K562 (cell line): ENCODE results near the gene CAMK2A. TPM values are rescaled to one million over a fixed set of nuclear protein-coding genes. Genes with fewer than 3 reads are reported as not detected.
A peak's percentile ranks its signal among the peaks of the same experiment; 100 is the strongest.

Experiments used
- ATAC-seq: fragments of 200-7000 bp; cut with Tn5 transposase; 3 replicates; pipeline ENCODE4 v1.9.1; 2020; ENCODE audit warnings: moderate library complexity
- BruUV-seq: library from RNA; stranded (reverse); fragments of 400-500 nt; replicated peaks from 2 replicates; lab custom pipeline; 2021; lab: Mats Ljungman, UMichigan
- CTCF ChIA-PET: fragments of 300-600 bp; formaldehyde crosslinking; extraction: SDS; loops from one replicate; lab custom pipeline; 2021; ENCODE audit warnings: low intra/inter-chr PET ratio; lab: Yijun Ruan, JAX
- POLR2A ChIA-PET: fragments of 300-600, 350-650 bp; sonication (Branson Sonifier 250); formaldehyde crosslinking; extraction: SDS; loops from one replicate; lab custom pipeline; 2021; ENCODE audit warnings: antibody characterized with exemption, inconsistent platforms; lab: Yijun Ruan, JAX
- DNase-seq, 4 experiments: peaks; one replicate each; pipeline versions ENCODE4 v3.0.0 to v3.0.0-alpha.2; 2011 to 2018; ENCODE audit warnings: low spot score in 3 of 4, mixed read lengths in 3 of 4; ENCODE audit errors: extremely low read depth in 1 of 4
- FAIRE-seq: peaks from 2 replicates; lab custom pipeline; 2011; peaks lifted over from hg19 to GRCh38; lab: Jason Lieb, UNC
- H2AFZ ChIP-seq: 2 replicates; pipeline ENCODE4 v1.6.0; 2011; ENCODE audit warnings: low read depth, low read length, control low read depth, inconsistent platforms
- H3K27ac ChIP-seq: fragments of 200-600 bp; 3 replicates; pipeline ENCODE4 v1.8.0; 2011; ENCODE audit warnings: low read depth, mild to moderate bottlenecking, control low read depth, inconsistent platforms, low read length, moderate library complexity, mixed read lengths; ENCODE audit errors: extremely low read depth
- H3K27me3 ChIP-seq, 2 experiments: fragments of 300-600 bp in 1 of 2; 2 replicates in 1 of 2; 3 replicates in 1 of 2; pipeline versions ENCODE4 v1.6.0 to v1.8.0; 2011; ENCODE audit warnings: inconsistent platforms in 2 of 2, low read length in 2 of 2, mild to moderate bottlenecking in 1 of 2, mixed read lengths in 1 of 2, moderate library complexity in 1 of 2; ENCODE audit not compliant: control insufficient read depth in 2 of 2, insufficient read depth in 2 of 2
- H3K36me3 ChIP-seq: fragments of 300-600 bp; 3 replicates; pipeline ENCODE4 v1.8.0; 2011; ENCODE audit warnings: mild to moderate bottlenecking, low read length, inconsistent platforms; ENCODE audit not compliant: control insufficient read depth, insufficient read depth
- H3K4me1 ChIP-seq, 2 experiments: fragments of 200-600 bp in 1 of 2; replicated peaks in 1 of 2; 2 replicates in 1 of 2; 3 replicates in 1 of 2; pipeline versions ENCODE4 v1.5.1 to v1.8.0; 2011; ENCODE audit warnings: inconsistent platforms in 2 of 2, low read length in 2 of 2, mild to moderate bottlenecking in 1 of 2, mixed read lengths in 1 of 2, moderate library complexity in 1 of 2; ENCODE audit not compliant: control insufficient read depth in 2 of 2, insufficient read depth in 2 of 2
- H3K4me2 ChIP-seq: 2 replicates; pipeline ENCODE4 v1.6.1; 2011; ENCODE audit warnings: low read length, control low read depth, inconsistent platforms, mixed read lengths; ENCODE audit not compliant: insufficient read depth
- H3K4me3 ChIP-seq: fragments of 200-600 bp; sonication (generic), shearing (Covaris generic); 2 replicates; pipeline ENCODE4 v1.5.1; 2016; ENCODE audit warnings: control low read depth, inconsistent platforms
- H3K79me2 ChIP-seq: fragments of 200-600 bp; 3 replicates; pipeline ENCODE4 v1.8.0; 2011; ENCODE audit warnings: low read length, inconsistent platforms; ENCODE audit not compliant: control insufficient read depth, insufficient read depth
- H3K9ac ChIP-seq, 2 experiments: 2 replicates each; pipeline versions ENCODE4 v1.6.0 to v1.6.1; 2011; ENCODE audit warnings: low read depth in 2 of 2, low read length in 2 of 2, control low read depth in 1 of 2, inconsistent platforms in 1 of 2, mild to moderate bottlenecking in 1 of 2, mixed read lengths in 1 of 2; ENCODE audit not compliant: insufficient read depth in 1 of 2
- H3K9me1 ChIP-seq: one replicate; pipeline ENCODE4 v1.6.0; 2011; ENCODE audit warnings: inconsistent platforms, mild to moderate bottlenecking, low read length, moderate library complexity; ENCODE audit not compliant: control insufficient read depth, insufficient read depth
- H3K9me3 ChIP-seq: replicated peaks from 2 replicates; pipeline ENCODE4 v1.5.1; 2011; ENCODE audit warnings: low read depth, low read length, inconsistent platforms; ENCODE audit not compliant: control insufficient read depth, insufficient read depth
- H4K20me1 ChIP-seq: replicated peaks from 2 replicates; pipeline ENCODE4 v1.6.1; 2011; ENCODE audit warnings: low read length, inconsistent platforms, mixed read lengths; ENCODE audit not compliant: control insufficient read depth, insufficient read depth
- ARHGAP35 ChIP-seq: fragments of 450-650 bp; IDR thresholded peaks from 2 replicates; pipeline ENCODE4 v1.6.1; 2018; ENCODE audit not compliant: partially characterized antibody
- CBX2 ChIP-seq: fragments of 200-600 bp; sonication (generic); IDR thresholded peaks from one replicate; pipeline ENCODE4 v1.6.1; 2012; ENCODE audit warnings: mild to moderate bottlenecking, low read length, inconsistent platforms; ENCODE audit not compliant: insufficient read depth, poor library complexity, severe bottlenecking
- DMBX1 ChIP-seq: fragments of 250-450 bp; sonication (Bioruptor Pico); IDR thresholded peaks from 2 replicates; pipeline ENCODE4 v1.8.0; 2022; ENCODE audit warnings: inconsistent platforms, mild to moderate bottlenecking, moderate library complexity, borderline replicate concordance
- ELF2 ChIP-seq: fragments of 250-450 bp; sonication (Bioruptor Pico); IDR thresholded peaks from 2 replicates; pipeline ENCODE4 v1.5.0; 2021; ENCODE audit warnings: mild to moderate bottlenecking
- ETV1 ChIP-seq: fragments of 450-650 bp; conservative IDR thresholded peaks from 2 replicates; pipeline ENCODE4 v1.6.1; 2016; ENCODE audit warnings: missing genetic modification characterization, control low read depth, low read depth, missing compliant biosample characterization
- FOS ChIP-seq: IDR thresholded peaks from 3 replicates; pipeline ENCODE4 v1.6.1; 2011; ENCODE audit not compliant: insufficient read length; ENCODE audit errors: extremely low read depth
- HMGN3 ChIP-seq: IDR thresholded peaks from 2 replicates; pipeline ENCODE4 v1.6.1; 2011; ENCODE audit warnings: borderline replicate concordance, low read depth, mild to moderate bottlenecking, mixed read lengths, low read length; ENCODE audit not compliant: insufficient read length; ENCODE audit errors: extremely low read depth
- HNRNPUL1 ChIP-seq: fragments of 200-400 bp; formaldehyde crosslinking; IDR thresholded peaks from 2 replicates; pipeline ENCODE4 v1.6.1; 2017; ENCODE audit warnings: low read length
- KLF1 ChIP-seq: fragments of 450-650 bp; IDR thresholded peaks from 2 replicates; pipeline ENCODE4 v1.6.1; 2016; ENCODE audit warnings: missing genetic modification characterization, missing compliant biosample characterization
- MBD2 ChIP-seq: sonication (generic); IDR thresholded peaks from 2 replicates; pipeline ENCODE4 v1.6.1; 2016; ENCODE audit warnings: low read depth, borderline replicate concordance
- MCM2 ChIP-seq: fragments of 450-650 bp; IDR thresholded peaks from 2 replicates; pipeline ENCODE4 v1.6.1; 2017; ENCODE audit warnings: low read depth, mild to moderate bottlenecking
- NCOA6 ChIP-seq: fragments of 450-650 bp; IDR thresholded peaks from 2 replicates; pipeline ENCODE4 v1.6.1; 2017; ENCODE audit warnings: mild to moderate bottlenecking
- NR2C1 ChIP-seq, 2 experiments: fragments of 450-650 bp; IDR thresholded peaks; 2 replicates each; pipeline ENCODE4 v1.6.1; 2017; ENCODE audit warnings: mild to moderate bottlenecking in 2 of 2, antibody characterized with exemption in 1 of 2, inconsistent platforms in 1 of 2, missing compliant biosample characterization in 1 of 2, missing genetic modification characterization in 1 of 2
- PHF8 ChIP-seq: fragments of 200-600 bp; sonication (generic); IDR thresholded peaks from 2 replicates; pipeline ENCODE4 v1.6.1; 2012; ENCODE audit warnings: mixed run types, mild to moderate bottlenecking, inconsistent platforms, low read length, moderate library complexity, borderline replicate concordance
- POLR2H ChIP-seq: IDR thresholded peaks from 2 replicates; pipeline ENCODE4 v1.6.1; 2016; ENCODE audit warnings: missing genetic modification characterization, low read depth, mild to moderate bottlenecking, control low read depth, missing compliant biosample characterization, moderate library complexity
- RB1 ChIP-seq: fragments of 450-650 bp; IDR thresholded peaks from 2 replicates; pipeline ENCODE4 v1.6.1; 2017; ENCODE audit warnings: low read depth, mild to moderate bottlenecking
- SLC30A9 ChIP-seq: fragments of 250-450 bp; sonication (Bioruptor Pico); IDR thresholded peaks from 2 replicates; pipeline ENCODE4 v1.8.0; 2022; ENCODE audit warnings: mild to moderate bottlenecking, moderate library complexity
- TCFL5 ChIP-seq: fragments of 250-450 bp; sonication (Bioruptor Pico); conservative IDR thresholded peaks from 2 replicates; pipeline ENCODE4 v1.6.1; 2021; ENCODE audit warnings: mild to moderate bottlenecking, moderate library complexity, matching md5 sums
- ZNF263 ChIP-seq: sonication (generic); formaldehyde crosslinking; IDR thresholded peaks from 2 replicates; pipeline ENCODE4 v1.8.0; 2022; ENCODE audit warnings: mild to moderate bottlenecking, missing genetic modification reagents, borderline replicate concordance
- WGBS: fragments of 100-300 bp; shearing (Covaris generic); methylation state at CpG from one replicate; pipeline ENCODE4 v1.1.6; 2016; ENCODE audit warnings: low coverage, mixed read lengths; ENCODE audit not compliant: insufficient coverage; ENCODE audit errors: missing lambda C conversion rate; 5-methylcytosine and 5-hydroxymethylcytosine counted together
- in situ Hi-C: fragments of 300-500 bp; cut with MboI; formaldehyde crosslinking; loops from 4 replicates; pipeline ENCODE4 v1.15.0; 2018; ENCODE audit warnings: inconsistent platforms, mixed read lengths
- intact Hi-C: fragments of 100-400 bp; cut with micrococcal nuclease; formaldehyde crosslinking; loops from 2 replicates; pipeline ENCODE4 v1.14.2; 2022
- polyA plus RNA-seq, 8 experiments: library from polyadenylated mRNA; depleted of rRNA in 4 of 8; stranded (reverse) in 5 of 8; unstranded in 3 of 8; fragments of >200 nt; fragmentation: Nextera tagmentation in 2 of 8; fragmentation: Illumina TruSeq in 1 of 8; extraction: Ambion mirVana in 2 of 8; extraction: Trizol in 1 of 8; gene quantifications; 2 replicates each; pipeline versions ENCODE4 v1.2.1 to v1.2.3, GENCODE V29; 2011 to 2014; ENCODE audit warnings: inconsistent platforms in 1 of 8, missing spikeins in 1 of 8
- total RNA-seq, 7 experiments: library from RNA; depleted of rRNA in 6 of 7; stranded (reverse); fragments of >200 nt in 6 of 7; fragmentation: Illumina TruSeq in 2 of 7; extraction: Trizol in 2 of 7; gene quantifications; 2 replicates each; pipeline versions ENCODE4 v1.2.1 to v1.2.3, GENCODE V29; 2011 to 2021; ENCODE audit warnings: low replicate concordance in 1 of 7
- TF ChIP-seq, protein P1 (sequence below): sonication (generic); formaldehyde crosslinking; IDR thresholded peaks from 2 replicates; pipeline ENCODE4 v1.8.0; 2022; ENCODE audit warnings: mild to moderate bottlenecking, low read depth, missing genetic modification reagents
- TF ChIP-seq, protein P2 (sequence below), 2 experiments: IDR thresholded peaks; 2 replicates each; pipeline ENCODE4 v1.6.1; 2011; ENCODE audit warnings: borderline replicate concordance in 1 of 2, control low read depth in 1 of 2, low read depth in 1 of 2, low read length in 1 of 2, mild to moderate bottlenecking in 1 of 2, mixed read lengths in 1 of 2, moderate library complexity in 1 of 2; ENCODE audit not compliant: insufficient read depth in 1 of 2, insufficient read length in 1 of 2, poor library complexity in 1 of 2, severe bottlenecking in 1 of 2; ENCODE audit errors: extremely low read depth in 1 of 2

The CAMK2A gene
- total and polyA plus RNA-seq, 9 of the 15 experiments (the other 6 are each of a cell fraction or from before 2014, with no cell fraction given): 0.01 to 0.18 (median 0.04) TPM; not detected in 6

DNA sequence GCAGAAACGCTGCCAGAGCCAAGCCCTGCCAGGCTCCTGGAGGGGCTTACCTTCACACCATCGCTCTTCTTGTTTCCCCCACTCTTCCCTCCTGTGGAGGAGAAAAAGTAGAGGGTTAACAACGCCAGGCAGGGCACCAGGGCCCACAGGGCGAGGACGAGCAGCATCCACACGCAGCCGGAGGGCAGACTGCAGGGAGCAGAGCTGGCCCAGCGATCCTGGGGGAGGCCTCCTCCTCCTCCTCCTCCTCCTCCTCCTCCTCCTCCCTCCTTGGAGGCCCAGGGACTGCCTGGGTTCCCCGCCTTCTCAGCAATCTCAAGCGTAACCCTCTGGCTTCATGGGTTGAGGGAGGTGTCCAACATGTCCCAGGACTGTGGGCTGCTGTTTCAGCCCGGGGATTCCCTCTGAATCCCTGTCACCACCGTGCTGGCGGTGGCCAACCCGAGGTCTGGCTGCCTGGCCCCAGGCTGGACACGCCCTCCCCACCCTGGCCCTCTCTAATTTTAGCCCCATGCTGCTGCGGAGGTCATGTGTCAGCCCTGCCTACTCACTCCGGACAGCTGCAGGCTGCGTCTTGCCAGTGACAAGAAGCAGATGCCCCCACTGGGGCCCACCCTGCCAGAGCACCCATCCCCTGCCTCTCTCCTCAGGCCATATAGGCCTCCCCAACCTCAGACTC lies 44.3 kb downstream of the CAMK2A start:
- ATAC-seq (peak; percentile 80), FAIRE-seq (peak; percentile 37), DNase-seq (peak; percentile 74 to 77 (median 76))
- H3K27ac ChIP-seq: no peak overlapping the region
- no peaks in the 10 kb centered on the region for H3K9me1 ChIP-seq
- H4K20me1 ChIP-seq: no peaks in the 10 kb centered on the region
- ChIA-PET CTCF (no interaction called here), POLR2A (interaction anchor here (1.2 kb wide), 1 partner anchor 22 kb away, joined by 3 read pairs; no protein-coding TSS in a partner anchor)
- BruUV-seq: no TSS peak
- 12% methylated on average over 13 of the region's 18 CpGs for WGBS
- peaks cover 13 to 39% of the 10 kb centered on the region in 2 experiments; a peak in 4 of 5 replicates for H3K27me3 ChIP-seq
- intact Hi-C loops: no loop called here
- H3K36me3 ChIP-seq: no peaks in the 10 kb centered on the region
- no peaks in the 10 kb centered on the region for H3K79me2 ChIP-seq
- H3K4me2 ChIP-seq: peak overlapping the region; percentile 36
- in situ Hi-C loops: no loop called here
- peak overlapping the region; percentile 76 for H2AFZ ChIP-seq
- H3K4me3 ChIP-seq: no peak overlapping the region
- H3K9me3 ChIP-seq: no peaks in the 10 kb centered on the region
- peak overlapping the region in 1 of 2 experiments; percentile 77; a peak in 2 of 4 replicates for H3K9ac ChIP-seq
- H3K4me1 ChIP-seq: peaks cover 22 to 23% of the 10 kb centered on the region in 2 experiments
- TF ChIP-seq TCFL5 (CRISPR knock-in tag): no peak
- no peak for TF ChIP-seq SLC30A9 (CRISPR knock-in tag)
- no peak for TF ChIP-seq ARHGAP35
- TF ChIP-seq CBX2: no peak
- no peak for TF ChIP-seq HNRNPUL1
- TF ChIP-seq NR2C1 (IDR thresholded peaks at IDR 0.05): no peak
- peak; percentile 32 for TF ChIP-seq NR2C1 (tag; IDR thresholded peaks at IDR 0.05)
- TF ChIP-seq MCM2: no peak
- TF ChIP-seq, protein P1, sequence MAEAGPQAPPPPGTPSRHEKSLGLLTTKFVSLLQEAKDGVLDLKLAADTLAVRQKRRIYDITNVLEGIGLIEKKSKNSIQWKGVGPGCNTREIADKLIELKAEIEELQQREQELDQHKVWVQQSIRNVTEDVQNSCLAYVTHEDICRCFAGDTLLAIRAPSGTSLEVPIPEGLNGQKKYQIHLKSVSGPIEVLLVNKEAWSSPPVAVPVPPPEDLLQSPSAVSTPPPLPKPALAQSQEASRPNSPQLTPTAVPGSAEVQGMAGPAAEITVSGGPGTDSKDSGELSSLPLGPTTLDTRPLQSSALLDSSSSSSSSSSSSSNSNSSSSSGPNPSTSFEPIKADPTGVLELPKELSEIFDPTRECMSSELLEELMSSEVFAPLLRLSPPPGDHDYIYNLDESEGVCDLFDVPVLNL (CRISPR knock-in tag): no peak
- TF ChIP-seq NCOA6: no peak
- TF ChIP-seq ELF2 (CRISPR knock-in tag): no peak
- no peak for TF ChIP-seq HMGN3
- TF ChIP-seq RB1: no peak
- TF ChIP-seq, protein P2, sequence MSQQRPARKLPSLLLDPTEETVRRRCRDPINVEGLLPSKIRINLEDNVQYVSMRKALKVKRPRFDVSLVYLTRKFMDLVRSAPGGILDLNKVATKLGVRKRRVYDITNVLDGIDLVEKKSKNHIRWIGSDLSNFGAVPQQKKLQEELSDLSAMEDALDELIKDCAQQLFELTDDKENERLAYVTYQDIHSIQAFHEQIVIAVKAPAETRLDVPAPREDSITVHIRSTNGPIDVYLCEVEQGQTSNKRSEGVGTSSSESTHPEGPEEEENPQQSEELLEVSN (IDR thresholded peaks at IDR 0.05; ENCODE audit: borderline replicate concordance in 1 of 2, extremely low read depth in 1 of 2, insufficient read depth in 1 of 2, insufficient read length in 1 of 2, low read depth in 1 of 2, low read length in 1 of 2, poor library complexity in 1 of 2, severe bottlenecking in 1 of 2): no peak
- no peak for TF ChIP-seq POLR2H (tag)
- TF ChIP-seq FOS: no peak
- TF ChIP-seq DMBX1 (CRISPR knock-in tag): peak; percentile 50; the same call in 1 of the 2 replicates
- no peak for TF ChIP-seq ETV1 (tag)
- TF ChIP-seq ZNF263 (CRISPR knock-in tag): peak; percentile 97
- no peak for TF ChIP-seq PHF8
- no peak for TF ChIP-seq MBD2
- TF ChIP-seq KLF1 (tag): no peak
